ENCODE measurements around the gene ZKSCAN8.

The ZKSCAN8 gene

GRCh38 chr6:28206527-28206926 lies 64.8 kb downstream of the ZKSCAN8 start:
- DNase-seq (ENCODE audit: low read depth in 2 of 2), result no peak

DNA sequence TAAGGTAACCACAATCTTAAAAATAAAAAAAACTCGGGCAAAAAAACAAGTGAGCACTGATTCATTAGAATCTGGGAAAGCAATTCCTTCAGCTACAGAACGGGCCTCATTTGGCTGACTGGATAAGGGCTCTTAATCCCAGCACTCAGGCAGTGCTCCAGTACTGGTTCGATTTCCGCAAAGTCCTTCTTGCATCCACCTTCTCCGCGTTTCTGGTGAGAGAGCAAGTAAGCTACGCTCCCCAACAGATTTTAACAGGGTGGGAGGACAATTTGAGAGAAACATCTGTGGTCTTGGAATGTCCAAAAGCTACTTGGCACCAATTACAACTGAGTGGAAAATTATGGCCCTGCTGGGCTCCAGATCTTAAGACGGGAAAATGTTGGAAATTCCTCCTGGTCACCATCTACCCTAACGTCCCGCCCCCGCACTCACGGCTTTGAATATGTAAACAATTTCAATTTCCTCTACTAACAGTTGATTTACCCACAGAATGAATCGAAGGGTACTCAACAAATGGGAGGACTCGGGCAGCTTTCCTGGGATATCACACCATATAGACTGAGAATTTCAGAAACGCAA lies 65.3 kb downstream of the ZKSCAN8 start:
- no peak for DNase-seq (ENCODE audit: low read depth in 2 of 2)

- DNase-seq (ENCODE audit: low read depth in 2 of 2), result no peak
Measured at GRCh38 chr6:28207510-28208110, 65.9 kb downstream of the ZKSCAN8 start.

- DNase-seq (ENCODE audit: low read depth in 2 of 2), result no peak
Measured at GRCh38 chr6:28208111-28208659, 66.5 kb downstream of the ZKSCAN8 start.
